Uterus (tissue), 2 donors: ENCODE measurements around the gene NRTN.

ENCODE experiments used
- POLR2A ChIP-seq, 2 donors: fragments of 450-650 bp; IDR thresholded peaks; one replicate each; pipeline ENCODE4 v1.6.1; 2016; ENCODE audit warnings: antibody characterized with exemption in 2 of 2, mild to moderate bottlenecking in 1 of 2, moderate library complexity in 1 of 2
- TF ChIP-seq, protein P1 (sequence below), 4 experiments: fragments of 200-600 bp in 2 of 4; fragments of 450-650 bp in 2 of 4; sonication (generic) in 2 of 4; IDR thresholded peaks; one replicate each; pipeline ENCODE4 v1.5.1; 2016 to 2019; ENCODE audit warnings: antibody characterized with exemption in 4 of 4, mild to moderate bottlenecking in 2 of 4, moderate library complexity in 1 of 4

- TF ChIP-seq, protein P1, sequence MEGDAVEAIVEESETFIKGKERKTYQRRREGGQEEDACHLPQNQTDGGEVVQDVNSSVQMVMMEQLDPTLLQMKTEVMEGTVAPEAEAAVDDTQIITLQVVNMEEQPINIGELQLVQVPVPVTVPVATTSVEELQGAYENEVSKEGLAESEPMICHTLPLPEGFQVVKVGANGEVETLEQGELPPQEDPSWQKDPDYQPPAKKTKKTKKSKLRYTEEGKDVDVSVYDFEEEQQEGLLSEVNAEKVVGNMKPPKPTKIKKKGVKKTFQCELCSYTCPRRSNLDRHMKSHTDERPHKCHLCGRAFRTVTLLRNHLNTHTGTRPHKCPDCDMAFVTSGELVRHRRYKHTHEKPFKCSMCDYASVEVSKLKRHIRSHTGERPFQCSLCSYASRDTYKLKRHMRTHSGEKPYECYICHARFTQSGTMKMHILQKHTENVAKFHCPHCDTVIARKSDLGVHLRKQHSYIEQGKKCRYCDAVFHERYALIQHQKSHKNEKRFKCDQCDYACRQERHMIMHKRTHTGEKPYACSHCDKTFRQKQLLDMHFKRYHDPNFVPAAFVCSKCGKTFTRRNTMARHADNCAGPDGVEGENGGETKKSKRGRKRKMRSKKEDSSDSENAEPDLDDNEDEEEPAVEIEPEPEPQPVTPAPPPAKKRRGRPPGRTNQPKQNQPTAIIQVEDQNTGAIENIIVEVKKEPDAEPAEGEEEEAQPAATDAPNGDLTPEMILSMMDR (IDR thresholded peaks at IDR 0.05) = peak in 1 of 4 experiments; percentile 5
- no peak for TF ChIP-seq POLR2A (IDR thresholded peaks at IDR 0.05)
Measured at GRCh38 chr19:5864725-5865486, 60.0 kb downstream of the NRTN start.
